Measurements from ENCODE around the gene MAP1B.

The MAP1B gene

GRCh38 chr5:72133212-72133990, 26.1 kb downstream of the MAP1B start:
- no peak for DNase-seq (ENCODE audit: low spot score)

- no peak for DNase-seq (ENCODE audit: low spot score)
Observed at GRCh38 chr5:72134226-72134899, 27.1 kb downstream of the MAP1B start.

GRCh38 chr5:72137826-72138409, 30.6 kb downstream of the MAP1B start:
- DNase-seq (ENCODE audit: low spot score) = no peak

DNA sequence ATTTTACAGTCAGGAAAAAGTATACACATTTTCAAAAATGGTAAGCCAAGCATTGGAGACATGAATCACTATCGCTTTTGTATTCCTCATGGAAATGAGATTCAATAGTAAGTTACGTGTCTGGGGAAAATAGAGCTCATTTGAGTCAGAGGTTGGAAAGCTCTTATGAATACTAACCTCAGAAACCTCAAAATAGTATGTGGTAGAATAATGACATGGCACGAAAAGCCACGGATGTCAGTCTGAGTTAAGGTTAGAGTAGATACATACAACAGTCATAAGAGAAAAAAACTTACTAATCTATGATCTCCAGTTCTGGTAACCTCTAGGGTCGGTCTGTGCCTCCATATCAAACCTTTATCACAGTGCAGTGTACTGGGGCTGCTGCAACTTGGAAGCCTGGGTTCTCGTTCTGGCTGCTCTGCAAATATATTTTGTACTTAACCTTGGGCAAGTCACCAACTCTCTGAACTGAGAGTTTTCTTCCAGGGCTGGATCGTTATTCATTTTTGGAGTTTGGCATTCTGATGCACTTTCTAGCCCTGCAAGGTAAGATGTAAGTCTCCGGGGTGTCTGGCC, 31.8 kb downstream of the MAP1B start:
- DNase-seq (ENCODE audit: low spot score) = no peak

- no peak for DNase-seq (ENCODE audit: low spot score)
Observed at GRCh38 chr5:72140711-72141110, 33.4 kb downstream of the MAP1B start.

DNA sequence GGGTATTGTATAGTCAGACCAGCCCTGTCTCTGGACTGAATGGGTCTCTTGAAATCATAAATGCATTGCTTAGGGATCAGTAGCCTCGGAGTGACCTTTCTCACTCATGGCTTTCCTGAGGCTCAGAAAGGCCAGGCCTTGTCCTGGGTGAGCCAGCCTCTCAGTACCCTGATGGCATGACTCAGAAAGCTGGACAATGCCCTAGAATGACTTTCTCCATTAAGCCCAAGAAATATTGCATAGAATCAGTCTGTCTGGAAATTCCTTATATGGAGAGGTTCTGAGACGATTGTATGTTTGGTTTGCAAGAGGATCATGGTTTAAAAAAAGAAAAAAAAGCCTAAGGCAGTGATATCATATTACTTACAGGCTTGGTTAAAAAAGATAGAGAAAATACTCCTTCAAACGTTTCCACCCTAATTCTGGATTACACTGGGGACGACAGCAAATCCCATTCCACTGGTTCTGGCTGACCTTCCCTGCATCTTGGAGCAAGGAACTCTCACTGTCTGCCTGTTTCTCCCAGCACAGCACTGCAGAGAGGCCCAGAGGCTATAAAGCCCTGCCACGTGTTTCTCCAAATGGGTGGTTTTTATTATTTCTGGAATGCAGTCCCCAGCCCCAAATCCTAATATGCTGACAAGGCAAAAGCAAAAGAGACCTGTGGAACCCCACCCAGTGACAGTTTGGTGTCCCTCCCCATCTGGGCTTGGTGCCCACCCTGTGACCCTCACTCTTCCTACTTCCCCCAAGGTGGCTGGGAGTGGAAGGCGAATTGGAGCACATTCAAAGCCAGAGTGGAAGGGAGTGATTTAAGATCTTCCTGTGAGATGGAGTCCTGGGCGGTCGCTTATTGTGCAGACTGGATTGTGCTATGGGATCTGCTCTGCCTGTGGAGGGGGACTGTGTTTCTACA, 34.4 kb downstream of the MAP1B start:
- DNase-seq (ENCODE audit: low spot score) = no peak

DNA sequence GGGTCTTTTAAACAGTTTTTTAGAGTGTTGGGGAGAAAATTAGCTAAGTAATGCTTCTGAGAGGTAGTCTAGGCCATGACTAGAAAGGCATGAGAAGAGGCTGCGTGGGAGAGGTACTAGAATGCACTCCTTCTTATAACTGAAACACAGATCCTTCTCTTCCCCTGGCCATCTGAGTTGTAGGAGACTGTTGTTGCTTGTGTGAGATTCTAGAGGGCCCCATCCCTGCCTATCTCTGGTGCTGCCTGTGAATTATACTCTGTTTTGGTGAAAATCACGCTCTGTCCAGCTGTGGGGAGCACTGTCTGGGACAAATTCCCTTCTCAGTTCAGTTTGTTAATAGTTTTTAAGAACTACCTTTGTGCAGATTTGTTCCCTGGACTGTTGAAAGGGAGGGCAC, 37.5 kb downstream of the MAP1B start:
- DNase-seq (ENCODE audit: low spot score) = no peak

DNA sequence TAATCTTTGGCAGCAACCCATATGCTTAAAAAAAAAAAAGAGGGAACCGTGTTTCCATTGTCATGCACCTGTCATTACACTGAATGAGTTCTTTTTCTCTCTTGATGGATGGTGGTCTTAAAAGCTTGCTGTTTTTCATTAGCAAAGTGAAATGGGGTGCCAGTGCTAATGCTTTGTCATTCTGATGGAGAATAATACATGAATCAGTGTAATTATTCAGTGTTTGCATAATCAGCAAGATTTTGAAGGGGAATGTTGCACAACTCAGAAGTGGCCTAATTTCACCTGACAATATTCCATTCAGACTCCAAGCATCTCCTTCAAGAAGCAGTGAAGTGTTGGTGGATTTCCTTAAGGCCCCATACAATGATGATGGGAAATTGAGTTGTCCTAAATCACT, 38.1 kb downstream of the MAP1B start:
- no peak for DNase-seq (ENCODE audit: low spot score)

DNA sequence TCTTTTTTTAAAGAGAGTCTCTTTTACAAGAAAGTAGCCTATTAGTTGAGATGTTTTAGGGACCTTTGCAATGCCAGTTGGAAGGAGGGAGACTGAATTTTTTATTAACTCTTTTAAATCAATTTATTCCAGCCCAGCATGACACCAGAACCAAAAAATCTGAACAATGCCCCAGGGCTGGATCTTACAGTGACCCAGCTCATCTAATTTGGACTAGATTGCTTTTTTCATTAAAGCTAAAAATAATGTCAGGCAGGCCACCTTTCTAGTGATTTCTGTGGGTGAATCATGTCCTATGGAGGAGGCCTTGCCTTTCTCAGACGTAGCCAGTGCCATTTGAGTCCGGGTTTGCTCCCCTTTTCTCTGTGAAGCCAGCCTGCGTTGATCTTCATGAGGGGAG, 38.8 kb downstream of the MAP1B start:
- DNase-seq (ENCODE audit: low spot score) = no peak

GRCh38 chr5:72147569-72147968, 40.3 kb downstream of the MAP1B start:
- DNase-seq (ENCODE audit: low spot score) = no peak

DNA sequence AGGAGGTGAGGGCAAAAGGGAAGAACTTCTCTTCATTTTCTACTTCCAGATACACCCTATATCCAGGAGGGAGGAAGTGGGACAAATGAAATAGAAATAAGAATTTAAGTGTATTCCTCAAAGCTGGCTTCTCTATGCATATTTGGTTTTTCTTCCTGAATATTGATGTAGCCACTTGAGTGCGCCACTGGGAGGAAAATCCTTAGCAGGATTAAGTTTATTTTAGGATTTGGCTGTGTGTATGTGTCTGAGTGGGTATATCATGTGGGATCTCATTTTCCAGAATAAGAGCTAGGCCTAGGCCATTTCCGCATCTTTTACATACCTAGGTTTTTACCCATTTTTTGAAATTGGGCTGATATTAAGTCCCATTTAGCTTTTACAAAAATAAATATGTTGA, 42.5 kb downstream of the MAP1B start:
- no peak for DNase-seq (ENCODE audit: low spot score)

GRCh38 chr5:72151169-72151568, 43.9 kb downstream of the MAP1B start:
- DNase-seq (ENCODE audit: low spot score) = no peak

GRCh38 chr5:72151646-72152045, 44.4 kb downstream of the MAP1B start:
- no peak for DNase-seq (ENCODE audit: low spot score)

DNA sequence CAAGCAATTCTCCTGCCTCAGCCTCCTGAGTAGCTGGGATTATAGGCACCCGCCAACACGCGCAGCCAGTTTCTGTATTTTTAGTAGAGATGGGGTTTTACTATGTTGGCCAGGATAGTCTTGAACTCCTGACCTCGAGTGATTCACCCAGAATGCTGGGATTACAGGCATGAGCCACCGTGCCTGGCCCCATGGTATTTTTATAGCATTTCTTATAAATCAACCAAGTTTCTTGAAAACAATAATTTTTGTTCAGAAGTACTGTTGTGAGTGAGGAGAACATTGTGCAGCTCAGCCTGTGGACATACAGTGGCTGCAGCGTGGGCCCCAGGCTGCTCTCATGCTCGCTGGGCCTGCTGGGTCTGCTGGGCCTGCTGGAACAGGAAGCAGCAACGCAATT, 45.3 kb downstream of the MAP1B start:
- DNase-seq (ENCODE audit: low spot score) = no peak

GRCh38 chr5:72153551-72153950, 46.3 kb downstream of the MAP1B start:
- DNase-seq (ENCODE audit: low spot score) = no peak

DNA sequence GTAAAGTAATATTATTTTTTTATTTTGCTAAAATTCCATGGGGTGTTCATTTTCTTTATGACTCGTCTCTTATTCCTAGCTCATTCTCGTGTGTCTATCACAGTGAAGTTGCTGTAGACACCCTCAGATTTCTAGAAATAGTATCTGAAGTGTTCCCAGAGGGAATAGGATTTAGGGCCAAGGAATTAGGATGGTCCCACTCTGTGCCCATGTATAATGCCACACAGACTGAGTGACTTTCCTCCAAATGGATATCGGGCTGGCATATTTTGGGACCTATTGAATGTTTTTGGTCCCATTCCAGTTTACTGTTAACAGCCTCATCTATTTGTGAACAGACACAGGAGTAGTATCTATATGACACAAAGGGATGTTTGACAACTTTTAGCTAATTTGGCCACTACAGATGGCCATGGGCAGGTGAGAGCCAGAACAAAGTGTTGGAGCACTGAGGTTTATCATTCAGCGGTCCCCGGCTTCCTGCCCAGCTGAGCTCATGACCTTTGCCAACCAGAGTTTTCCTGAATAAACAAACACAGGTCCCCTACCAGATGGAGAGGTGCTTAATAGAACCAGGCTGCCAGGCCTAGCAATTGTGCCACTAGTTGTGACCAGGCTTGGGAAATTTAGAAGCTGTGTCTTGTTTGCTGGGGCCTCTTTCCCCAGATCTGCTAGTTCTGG, 46.9 kb downstream of the MAP1B start:
- DNase-seq (ENCODE audit: low spot score) = no peak

DNA sequence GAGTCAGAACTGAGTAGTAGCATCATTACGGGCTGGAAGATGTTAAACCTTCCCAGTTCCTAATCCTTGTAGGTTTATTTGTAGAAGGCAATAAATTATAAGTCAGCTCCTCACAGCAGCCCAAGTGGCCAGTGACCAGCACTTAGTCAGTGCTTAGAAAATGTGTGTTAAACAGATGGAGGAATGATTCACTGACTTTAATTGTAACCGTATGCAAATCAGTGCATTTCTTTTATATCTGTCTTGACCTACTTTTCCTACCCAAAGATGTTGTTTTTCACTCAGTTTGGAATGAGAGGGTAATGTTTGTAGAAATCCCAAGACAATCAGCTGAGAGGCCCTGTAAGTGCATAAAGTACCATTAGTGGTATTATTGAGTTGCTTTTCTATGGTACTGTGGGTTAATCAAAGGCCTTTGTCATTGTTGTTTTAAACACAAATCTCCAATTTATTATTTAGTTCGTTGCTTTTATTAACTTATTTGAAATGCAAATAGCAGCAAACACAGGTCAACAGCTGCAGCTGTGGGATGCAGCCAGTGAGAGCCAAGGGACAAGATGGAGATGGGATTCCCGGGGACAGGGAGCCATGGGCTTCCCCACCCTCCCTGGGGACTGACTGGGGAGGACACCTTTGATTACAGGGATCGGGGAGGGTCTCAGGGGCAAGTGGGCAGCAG, 49.8 kb downstream of the MAP1B start:
- no peak for DNase-seq (ENCODE audit: low spot score)

DNA sequence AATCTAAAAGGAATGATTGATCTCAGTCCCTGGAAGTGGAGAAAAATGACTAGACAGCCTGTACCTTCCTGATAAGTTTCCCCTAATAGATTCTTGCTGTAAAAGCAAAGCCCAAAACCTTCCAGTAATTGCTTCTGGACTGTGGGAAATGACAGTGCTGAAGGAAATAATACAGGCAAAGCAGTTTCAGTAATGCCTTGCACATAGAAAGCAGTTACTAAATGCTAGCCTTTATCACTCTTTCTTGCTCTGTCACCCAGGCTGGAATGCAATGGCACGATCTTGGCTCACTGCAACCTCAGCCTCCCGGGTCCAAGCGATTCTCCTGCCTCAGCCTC, 50.3 kb downstream of the MAP1B start:
- DNase-seq (ENCODE audit: low spot score) = no peak

DNA sequence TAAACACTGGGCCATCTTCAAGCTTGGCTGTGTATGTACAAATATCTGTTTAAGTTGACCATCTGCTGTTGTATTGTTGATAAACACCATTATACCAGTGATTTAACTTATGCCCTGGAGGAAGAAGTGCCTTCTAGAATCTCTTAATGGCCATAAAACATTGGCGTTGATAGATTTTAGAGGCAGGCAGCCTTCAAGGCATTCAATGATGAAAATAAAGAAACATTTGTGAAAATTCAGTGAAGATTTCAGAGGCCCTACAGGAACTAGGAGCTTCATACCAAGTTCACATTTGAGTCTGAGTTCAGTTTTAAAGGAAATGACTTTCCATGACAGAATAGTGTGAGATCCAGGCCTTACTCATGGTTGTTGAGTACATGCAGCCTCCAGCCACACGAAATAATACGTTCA, 52.2 kb downstream of the MAP1B start:
- DNase-seq (ENCODE audit: low spot score) = no peak

GRCh38 chr5:72160329-72160728, 53.1 kb downstream of the MAP1B start:
- DNase-seq (ENCODE audit: low spot score) = no peak

GRCh38 chr5:72160959-72161358, 53.7 kb downstream of the MAP1B start:
- no peak for DNase-seq (ENCODE audit: low spot score)
